Fibroblast of pulmonary artery (primary cell): ENCODE data around the gene MMD.

Source experiments
- DNase-seq: peaks from one replicate; pipeline ENCODE4 v3.0.0-alpha.2; 2010; ENCODE audit warnings: low read depth
- H3K4me3 ChIP-seq: replicated peaks from 2 replicates; pipeline ENCODE4 v1.5.1; 2011; ENCODE audit warnings: low read depth, mild to moderate bottlenecking, control low read depth, low read length, moderate library complexity
- TF ChIP-seq, protein P1 (sequence below): IDR thresholded peaks from 2 replicates; pipeline ENCODE4 v1.5.1; 2011; ENCODE audit warnings: mild to moderate bottlenecking, control low read depth, low read length, inconsistent platforms; ENCODE audit errors: missing control alignments

MMD gene

GRCh38 chr17:55418369-55419268 lies 3.0 kb downstream of the MMD start:
- TF ChIP-seq, protein P1, sequence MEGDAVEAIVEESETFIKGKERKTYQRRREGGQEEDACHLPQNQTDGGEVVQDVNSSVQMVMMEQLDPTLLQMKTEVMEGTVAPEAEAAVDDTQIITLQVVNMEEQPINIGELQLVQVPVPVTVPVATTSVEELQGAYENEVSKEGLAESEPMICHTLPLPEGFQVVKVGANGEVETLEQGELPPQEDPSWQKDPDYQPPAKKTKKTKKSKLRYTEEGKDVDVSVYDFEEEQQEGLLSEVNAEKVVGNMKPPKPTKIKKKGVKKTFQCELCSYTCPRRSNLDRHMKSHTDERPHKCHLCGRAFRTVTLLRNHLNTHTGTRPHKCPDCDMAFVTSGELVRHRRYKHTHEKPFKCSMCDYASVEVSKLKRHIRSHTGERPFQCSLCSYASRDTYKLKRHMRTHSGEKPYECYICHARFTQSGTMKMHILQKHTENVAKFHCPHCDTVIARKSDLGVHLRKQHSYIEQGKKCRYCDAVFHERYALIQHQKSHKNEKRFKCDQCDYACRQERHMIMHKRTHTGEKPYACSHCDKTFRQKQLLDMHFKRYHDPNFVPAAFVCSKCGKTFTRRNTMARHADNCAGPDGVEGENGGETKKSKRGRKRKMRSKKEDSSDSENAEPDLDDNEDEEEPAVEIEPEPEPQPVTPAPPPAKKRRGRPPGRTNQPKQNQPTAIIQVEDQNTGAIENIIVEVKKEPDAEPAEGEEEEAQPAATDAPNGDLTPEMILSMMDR, result no peak
- no peak overlapping the region for H3K4me3 ChIP-seq
- no peak for DNase-seq

GRCh38 chr17:55417411-55418268 lies 4.0 kb downstream of the MMD start:
- no peak for DNase-seq
- no peak overlapping the region for H3K4me3 ChIP-seq
- TF ChIP-seq, protein P1, result no peak

DNA sequence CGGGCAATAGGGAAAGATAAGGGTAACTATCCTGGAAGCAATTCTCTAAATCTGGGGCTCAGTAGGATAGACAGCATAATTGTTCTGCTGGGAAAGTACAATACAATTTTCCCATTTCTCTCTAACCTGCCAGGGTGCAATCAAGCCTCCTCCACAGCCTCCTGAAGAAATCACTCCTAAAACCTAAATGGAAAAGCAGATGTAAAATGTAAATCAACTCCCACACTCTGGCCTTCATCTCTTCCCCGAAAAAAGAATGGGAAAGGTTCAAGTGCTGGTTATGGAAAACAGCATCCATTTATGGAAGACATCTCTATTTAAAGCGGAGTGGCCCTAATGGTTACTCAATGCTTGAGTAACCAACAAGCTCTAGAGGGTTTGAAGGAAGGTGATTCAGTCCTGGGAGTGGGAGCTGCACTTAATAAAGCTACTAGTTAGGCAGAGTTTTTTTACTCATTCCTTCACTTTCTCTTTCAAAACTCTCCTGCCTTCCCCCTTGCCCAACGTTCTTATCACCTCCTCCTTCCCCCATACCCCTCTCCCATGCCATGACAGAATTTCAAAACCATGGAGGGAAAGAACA lies 5.1 kb downstream of the MMD start:
- H3K4me3 ChIP-seq, result peak overlapping the region; percentile 28
- TF ChIP-seq, protein P1, result no peak
- peak; percentile 81 for DNase-seq

DNA sequence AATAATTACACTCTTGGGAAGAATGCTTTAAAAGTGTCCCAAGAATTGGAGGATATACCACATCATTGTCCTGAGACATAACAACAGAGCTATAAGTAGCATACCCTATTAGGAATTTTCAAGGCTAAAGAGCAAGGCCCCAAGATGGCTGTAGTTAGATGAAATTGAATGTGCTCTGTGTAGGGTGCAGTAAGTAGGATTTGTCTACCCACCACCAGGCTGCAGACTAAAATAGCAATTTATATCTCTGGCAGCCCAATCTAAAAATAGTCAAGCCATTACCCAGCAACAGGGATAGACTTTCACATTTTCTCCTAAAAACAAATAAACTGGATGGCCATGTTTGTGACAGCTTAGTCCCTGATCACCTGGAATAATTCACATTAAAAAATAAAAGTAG lies 5.6 kb downstream of the MMD start:
- DNase-seq, result no peak
- no peak overlapping the region for H3K4me3 ChIP-seq
- TF ChIP-seq, protein P1, result no peak

- DNase-seq, result no peak
- TF ChIP-seq, protein P1, result no peak
- no peak overlapping the region for H3K4me3 ChIP-seq
Observed at GRCh38 chr17:55414983-55415382, 6.7 kb downstream of the MMD start.

- no peak overlapping the region for H3K4me3 ChIP-seq
- DNase-seq, result no peak
- TF ChIP-seq, protein P1, result no peak
Observed at GRCh38 chr17:55413825-55414489, 7.7 kb downstream of the MMD start.
